Measurements from ENCODE around the gene RPL15.

RPL15 gene

DNA sequence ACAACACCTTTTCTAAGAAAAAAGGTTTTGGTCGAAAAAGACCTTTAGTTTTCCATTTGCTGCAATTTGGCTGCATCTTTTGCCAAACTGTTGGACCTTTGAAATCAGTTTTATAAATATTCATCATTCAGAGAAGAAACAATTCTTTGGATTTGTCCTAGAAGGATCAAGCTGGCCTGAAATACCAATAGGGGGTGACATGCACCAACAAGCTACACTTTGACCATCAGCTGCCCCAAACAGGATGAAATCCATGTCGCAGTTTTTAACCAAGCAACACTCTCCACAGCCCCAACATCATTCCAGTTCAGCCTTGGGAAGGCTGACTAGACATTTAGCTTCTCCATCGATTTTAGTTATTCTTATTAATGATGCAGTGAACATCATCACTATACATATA, 9.8 kb downstream of the RPL15 start:
- in situ Hi-C loops (cut with HindIII; ENCODE audit: low sequenced_read_pairs), result no loop called here

DNA sequence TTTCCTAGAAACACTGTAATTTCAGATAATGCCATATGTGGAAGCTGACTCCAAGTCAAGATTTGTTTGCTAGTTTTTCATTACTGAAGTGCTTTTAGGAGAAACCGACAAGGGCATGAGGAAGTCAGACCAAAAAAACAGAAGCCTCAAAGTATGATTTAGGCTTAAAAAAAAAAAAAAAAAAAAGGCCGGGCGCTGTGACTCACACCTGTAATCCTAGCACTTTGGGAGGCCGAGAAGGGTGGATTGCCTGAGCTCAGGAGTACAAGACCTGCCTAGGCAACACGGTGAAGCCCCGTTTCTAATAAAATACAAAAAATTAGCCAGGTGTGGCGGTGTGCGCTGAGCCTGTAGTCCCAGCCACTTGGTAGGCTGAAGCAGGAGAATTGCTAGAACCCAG, 11.6 kb downstream of the RPL15 start:
- in situ Hi-C loops (cut with HindIII; ENCODE audit: low sequenced_read_pairs), result no loop called here

DNA sequence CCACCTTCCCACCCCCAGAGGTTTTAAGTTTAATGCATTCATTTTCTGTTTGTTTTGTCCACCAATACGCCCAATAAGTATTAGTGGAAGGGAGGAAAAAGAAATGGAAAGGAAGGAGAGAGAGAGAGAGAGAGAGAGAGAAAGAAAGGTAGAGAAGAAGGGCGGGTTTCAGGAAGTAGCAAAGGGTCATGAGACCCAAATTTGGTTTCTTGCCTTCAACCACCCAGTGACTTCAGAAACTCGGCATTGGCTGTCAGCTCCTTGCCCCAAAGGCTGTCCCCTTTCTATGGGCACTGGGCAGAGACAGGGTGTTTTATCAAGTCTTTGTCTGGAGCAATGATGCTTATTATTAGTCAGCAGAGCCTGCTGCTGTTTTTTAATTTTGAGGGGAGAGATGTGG, 14.7 kb downstream of the RPL15 start:
- in situ Hi-C loops (cut with HindIII; ENCODE audit: low sequenced_read_pairs), result no loop called here

GRCh38 chr3:23932571-23932970, 15.6 kb downstream of the RPL15 start:
- in situ Hi-C loops (cut with HindIII; ENCODE audit: low sequenced_read_pairs), result no loop called here

- in situ Hi-C loops (cut with HindIII; ENCODE audit: low sequenced_read_pairs), result no loop called here
Measured at GRCh38 chr3:23934253-23934652, 17.3 kb downstream of the RPL15 start.

DNA sequence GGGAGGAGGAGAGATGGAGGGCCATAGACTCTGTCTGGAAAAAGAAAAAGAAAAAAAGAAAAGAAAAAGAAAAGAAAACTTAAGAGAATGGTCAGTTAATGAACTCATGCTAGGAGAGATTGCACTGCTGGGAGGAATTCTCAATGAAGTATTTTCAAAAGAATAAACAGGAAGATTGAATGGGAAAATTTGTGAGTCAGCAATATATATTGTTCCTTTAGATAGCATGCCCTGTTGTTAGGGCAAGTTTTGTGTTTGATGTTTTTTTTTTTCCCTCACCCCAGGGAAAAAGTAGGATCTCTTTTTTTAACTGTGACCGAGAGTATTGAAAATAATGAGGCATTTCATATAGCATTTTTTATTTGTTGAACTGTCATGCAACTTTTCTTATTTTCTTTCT, 20.4 kb downstream of the RPL15 start:
- in situ Hi-C loops (cut with HindIII; ENCODE audit: low sequenced_read_pairs), result no loop called here

DNA sequence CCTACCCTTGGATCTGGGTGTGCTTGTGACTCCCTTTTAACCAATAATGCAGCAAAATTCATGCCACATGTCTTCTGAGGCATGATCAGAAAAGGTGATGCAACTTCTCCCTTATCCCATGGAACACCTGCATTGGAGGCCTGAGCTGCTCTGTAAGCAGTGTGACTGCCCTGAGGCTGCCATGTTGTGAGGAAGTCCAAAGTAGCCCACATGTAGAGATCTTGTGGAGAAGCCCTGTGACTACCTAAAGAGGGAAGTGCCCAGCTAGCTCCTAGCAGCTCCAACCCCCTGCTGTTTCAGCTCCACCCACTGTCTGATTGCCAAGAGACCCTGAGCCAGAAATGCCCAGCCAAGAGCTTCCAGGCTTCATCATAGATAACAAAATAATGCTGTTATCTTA, 21.8 kb downstream of the RPL15 start:
- in situ Hi-C loops (cut with HindIII; ENCODE audit: low sequenced_read_pairs), result no loop called here

DNA sequence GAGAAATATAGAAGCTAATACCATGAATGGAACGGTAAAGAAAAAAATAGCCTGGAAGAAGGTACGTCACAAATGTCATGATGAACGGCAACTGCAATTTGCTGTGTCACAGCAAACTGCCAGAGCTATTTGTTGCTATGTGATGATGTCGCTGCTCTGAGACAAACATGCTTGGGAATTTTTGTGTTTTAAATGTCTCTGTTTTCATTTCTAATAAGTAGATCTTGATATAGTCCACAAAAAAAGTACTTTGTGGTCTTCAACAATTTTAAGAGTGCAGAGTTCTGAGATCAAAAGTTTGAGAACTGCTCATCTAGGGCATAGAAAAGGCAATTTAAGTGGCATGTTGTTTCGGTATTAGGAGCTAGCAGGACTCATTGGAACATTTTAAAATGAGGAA, 23.8 kb downstream of the RPL15 start:
- in situ Hi-C loops (cut with HindIII; ENCODE audit: low sequenced_read_pairs), result no loop called here

GRCh38 chr3:23941440-23941839, 24.5 kb downstream of the RPL15 start:
- in situ Hi-C loops (cut with HindIII; ENCODE audit: low sequenced_read_pairs), result no loop called here

- in situ Hi-C loops (cut with HindIII; ENCODE audit: low sequenced_read_pairs), result no loop called here
Measured at GRCh38 chr3:23942546-23942945, 25.6 kb downstream of the RPL15 start.

- in situ Hi-C loops (cut with HindIII; ENCODE audit: low sequenced_read_pairs), result no loop called here
Measured at GRCh38 chr3:23944007-23944783, 27.3 kb downstream of the RPL15 start.

- in situ Hi-C loops (cut with HindIII; ENCODE audit: low sequenced_read_pairs), result no loop called here
Measured at GRCh38 chr3:23944861-23945662, 28.1 kb downstream of the RPL15 start, which contains the start of gene NR1D2. NR1D2 (plus strand) TSS chr3:23945286; CDS start chr3:23945579, 293 bp downstream.

DNA sequence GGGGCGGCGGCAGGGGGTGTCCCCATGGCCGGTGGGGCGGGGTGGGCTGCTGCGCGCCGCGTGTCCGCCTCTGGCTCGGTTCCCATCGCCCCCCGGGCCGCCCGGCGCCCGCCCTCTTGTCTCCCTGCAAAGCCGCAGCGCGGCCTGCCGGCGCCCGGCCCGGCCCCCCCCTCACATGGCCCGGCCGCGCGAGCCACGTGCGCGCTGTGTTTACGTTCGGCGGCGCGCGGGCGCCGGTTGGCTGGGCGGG, 28.7 kb downstream of the RPL15 start:
- in situ Hi-C loops (cut with HindIII; ENCODE audit: low sequenced_read_pairs), result no loop called here

- in situ Hi-C loops (cut with HindIII; ENCODE audit: low sequenced_read_pairs), result no loop called here
Measured at GRCh38 chr3:23945913-23946687, 29.2 kb downstream of the RPL15 start.

DNA sequence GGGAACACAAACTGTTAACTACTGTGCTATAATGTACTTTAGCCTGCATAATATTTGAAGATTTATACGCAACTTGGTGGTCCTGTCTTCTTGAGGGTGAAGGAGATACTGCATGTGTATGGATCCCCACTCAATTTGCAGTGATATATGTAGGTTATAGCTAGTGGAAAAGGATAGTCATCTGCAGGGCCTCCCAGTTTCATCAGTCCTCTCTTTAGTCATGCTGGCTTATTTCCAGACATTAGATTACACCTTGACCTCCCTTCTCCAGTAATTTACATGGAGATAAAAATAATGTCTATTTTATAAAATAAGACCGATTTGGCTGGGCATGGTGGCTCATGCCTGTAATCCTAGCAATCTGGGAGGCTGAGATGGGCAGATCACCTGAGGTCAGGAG, 31.8 kb downstream of the RPL15 start:
- in situ Hi-C loops (cut with HindIII; ENCODE audit: low sequenced_read_pairs), result no loop called here

DNA sequence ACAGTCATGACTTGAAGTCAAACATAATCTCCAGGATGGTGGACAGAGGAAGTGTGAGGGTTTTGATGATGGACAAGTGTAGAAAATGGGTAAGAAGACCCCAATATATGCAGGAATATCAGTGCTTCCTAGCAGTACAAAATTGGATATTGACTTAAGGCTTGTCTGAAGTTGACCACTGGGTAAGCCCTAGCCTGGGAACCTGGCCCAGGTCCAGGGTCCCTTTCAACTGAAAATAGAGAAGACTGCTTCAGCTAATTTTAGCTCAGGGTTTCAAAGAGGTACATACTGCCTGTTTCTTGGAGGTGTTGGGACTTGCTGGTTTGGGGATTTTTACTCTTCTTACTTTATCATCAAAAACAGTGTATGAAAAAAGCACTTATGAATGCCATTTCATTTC, 32.9 kb downstream of the RPL15 start:
- in situ Hi-C loops (cut with HindIII; ENCODE audit: low sequenced_read_pairs), result no loop called here

- in situ Hi-C loops (cut with HindIII; ENCODE audit: low sequenced_read_pairs), result no loop called here
Measured at GRCh38 chr3:23950293-23950692, 33.4 kb downstream of the RPL15 start.

DNA sequence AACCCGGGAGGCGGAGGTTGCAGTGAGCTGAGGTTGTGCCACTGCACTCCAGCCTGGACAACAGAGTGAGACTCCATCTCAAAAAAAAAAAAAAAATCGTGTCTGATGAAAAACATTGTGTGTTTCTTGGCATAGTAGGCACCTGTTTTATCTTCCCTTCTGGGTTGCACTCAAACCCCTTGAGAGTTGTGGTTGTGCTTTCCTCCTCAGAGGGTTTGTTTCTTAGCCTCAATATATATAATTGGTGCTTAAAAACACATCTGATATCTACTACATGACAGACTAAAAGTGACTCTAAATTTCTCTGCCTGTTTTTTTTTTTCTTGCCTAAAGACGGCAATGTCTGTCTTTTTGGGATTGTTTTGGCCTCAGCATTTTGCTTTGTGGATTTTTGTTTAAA, 35.7 kb downstream of the RPL15 start:
- in situ Hi-C loops (cut with HindIII; ENCODE audit: low sequenced_read_pairs), result no loop called here

GRCh38 chr3:23953523-23953922, 36.6 kb downstream of the RPL15 start:
- in situ Hi-C loops (cut with HindIII; ENCODE audit: low sequenced_read_pairs), result no loop called here

- in situ Hi-C loops (cut with HindIII; ENCODE audit: low sequenced_read_pairs), result no loop called here
Measured at GRCh38 chr3:23954144-23954543, 37.2 kb downstream of the RPL15 start.

GRCh38 chr3:23956701-23957100, 39.8 kb downstream of the RPL15 start:
- in situ Hi-C loops (cut with HindIII; ENCODE audit: low sequenced_read_pairs), result no loop called here

All from DLD1 (cell line).